Ovary (tissue), 9 donors: Measurements from ENCODE around the gene DSCAM. TPM values are rescaled to one million over a fixed set of nuclear protein-coding genes. Genes with fewer than 3 reads are reported as not detected.

ENCODE experiments used
- DNase-seq, 5 donors: peaks; one replicate each; pipeline ENCODE4 v3.0.0-alpha.2; 2019 to 2020
- H3K27ac ChIP-seq, 2 donors: fragments of 200-600 bp; one replicate each; pipeline versions ENCODE4 v1.5.1 to v1.8.0; 2019 to 2022
- H3K27me3 ChIP-seq: fragments of 200-600 bp; one replicate; pipeline ENCODE4 v1.8.0; 2022
- H3K36me3 ChIP-seq: fragments of 200-600 bp; sonication (generic); one replicate; pipeline ENCODE4 v1.5.1; 2019
- H3K4me1 ChIP-seq: one replicate; pipeline ENCODE4 v1.8.1; 2013; ENCODE audit warnings: mild to moderate bottlenecking, moderate library complexity; ENCODE audit not compliant: insufficient read depth
- H3K4me3 ChIP-seq: fragments of 200-600 bp; sonication (generic); one replicate; pipeline ENCODE4 v1.5.1; 2017
- H3K9me3 ChIP-seq, 2 donors: fragments of 200-600 bp in 1 of 2; sonication (generic) in 1 of 2; one replicate each; pipeline versions ENCODE4 v1.5.1 to v1.8.1; 2013 to 2019; ENCODE audit warnings: mild to moderate bottlenecking in 1 of 2, moderate library complexity in 1 of 2
- CTCF ChIP-seq, 3 donors: fragments of 450-650 bp in 2 of 3; fragments of 200-600 bp in 1 of 3; IDR thresholded peaks; one replicate each; pipeline versions ENCODE4 v1.5.1 to v1.8.0; 2016 to 2022; ENCODE audit warnings: antibody characterized with exemption in 3 of 3, mild to moderate bottlenecking in 1 of 3
- EP300 ChIP-seq: sonication (generic); formaldehyde crosslinking; IDR thresholded peaks from one replicate; pipeline ENCODE4 v1.6.1; 2017; ENCODE audit warnings: antibody characterized with exemption
- POLR2A ChIP-seq: fragments of 450-650 bp; IDR thresholded peaks from one replicate; pipeline ENCODE4 v1.6.1; 2017; ENCODE audit warnings: antibody characterized with exemption, mild to moderate bottlenecking, moderate library complexity
- WGBS, 3 donors: extraction: QIAGEN DNeasy Blood & Tissue Kit in 1 of 3; methylation state at CpG; one replicate each; pipeline versions ENCODE4 v1.1.5 to v1.1.7; 2013 to 2017; 5-methylcytosine and 5-hydroxymethylcytosine counted together
- intact Hi-C, 4 donors: fragments of 100-400 bp; cut with DNase I; formaldehyde crosslinking; loops; one replicate each; pipeline versions ENCODE4 v1.11.0 to v1.15.1; 2022 to 2023
- polyA plus RNA-seq, 2 donors: library from polyadenylated mRNA; stranded (reverse); fragments of 200-250 nt in 1 of 2; fragments of 350-450 nt in 1 of 2; fragmentation: Illumina TruSeq in 1 of 2; extraction: RNeasy Lipid Tissue Mini Kit (QIAGEN cat#74804) in 1 of 2; gene quantifications; one replicate each; pipeline ENCODE4 v1.2.3, GENCODE V29; 2013 to 2014
- total RNA-seq, 7 donors: library from RNA; depleted of rRNA in 2 of 7; stranded (reverse); fragments of >200 nt in 2 of 7; fragmentation: NEBNext Ultra II Directional in 3 of 7; extraction: Animal tissue kit (Norgen Biotek cat#: 25700) in 3 of 7; gene quantifications; one replicate each; pipeline versions ENCODE4 v1.1.0 to v1.2.4, GENCODE V29; 2016 to 2023
- donor health status: DM: no; HTN: no; CAD: no; lungs with moderate emphysema.
- donor health status: DM: no; HTN: no; CAD: no.
- donor health status: Bipolar disorder and iron deficiency.
- donor health status: DM: yes; HTN: yes; CAD: no.
- donor health status: DM: no; HTN: no; CAD: no.
- donor health status: DM: yes; HTN: yes; CAD: no.

DSCAM gene
- total and polyA plus RNA-seq, 9 donors = under 0.01 to 0.12 (median 0.04) TPM; not detected in 5

- DNase-seq = no peak
- no peaks in the 10 kb centered on the region for H3K36me3 ChIP-seq
- H3K4me3 ChIP-seq = no peak overlapping the region
- no peak overlapping the region for H3K27ac ChIP-seq
- TF ChIP-seq CTCF (IDR thresholded peaks at IDR 0.05) = no peak
- TF ChIP-seq POLR2A = no peak
- no peak for TF ChIP-seq EP300
- 85 to 88% (median 87%) methylated on average over 6 of the region's 6 CpGs for WGBS, 3 donors
- no peaks in the 10 kb centered on the region for H3K27me3 ChIP-seq
- intact Hi-C loops = no loop called here
- H3K4me1 ChIP-seq = no peaks in the 10 kb centered on the region
- no peaks in the 10 kb centered on the region for H3K9me3 ChIP-seq
Measured at GRCh38 chr21:40634141-40634540, 212.8 kb downstream of the DSCAM start.

- 84 to 87% (median 87%) methylated on average over 9 of the region's 9 CpGs for WGBS, 3 donors
Measured at GRCh38 chr21:40633048-40633447, 213.9 kb downstream of the DSCAM start.

GRCh38 chr21:40631211-40631610, 215.7 kb downstream of the DSCAM start:
- Histone ChIP-seq H3K27ac (no peak overlapping the region), H3K4me3 (no peak overlapping the region), H3K27me3 (no peaks in the 10 kb centered on the region), H3K36me3 (no peaks in the 10 kb centered on the region), H3K4me1 (no peaks in the 10 kb centered on the region), H3K9me3 (no peaks in the 10 kb centered on the region)
- intact Hi-C loops = no loop called here
- TF ChIP-seq CTCF (IDR thresholded peaks at IDR 0.05) (no peak), POLR2A (no peak), EP300 (no peak)
- DNase-seq = no peak
- WGBS, 3 donors = 71 to 85% (median 72%) methylated on average over 2 of the region's 2 CpGs

More at GRCh38 chr21:40633048-40633447, 213.9 kb downstream of the DSCAM start:
- Histone ChIP-seq H3K4me3 (no peak overlapping the region), H3K27me3 (no peaks in the 10 kb centered on the region), H3K27ac (no peak overlapping the region), H3K4me1 (no peaks in the 10 kb centered on the region), H3K9me3 (no peaks in the 10 kb centered on the region), H3K36me3 (no peaks in the 10 kb centered on the region)
- DNase-seq = no peak
- intact Hi-C loops = no loop called here
- TF ChIP-seq POLR2A = no peak
- TF ChIP-seq CTCF (IDR thresholded peaks at IDR 0.05) = no peak
- TF ChIP-seq EP300 = no peak

GRCh38 chr21:40625991-40626390, 221.0 kb downstream of the DSCAM start:
- DNase-seq = no peak
- Histone ChIP-seq H3K36me3 (no peaks in the 10 kb centered on the region), H3K27ac (no peak overlapping the region), H3K27me3 (no peaks in the 10 kb centered on the region), H3K4me1 (no peaks in the 10 kb centered on the region), H3K9me3 (no peaks in the 10 kb centered on the region), H3K4me3 (no peak overlapping the region)
- 82 to 85% (median 84%) methylated on average over 3 of the region's 3 CpGs for WGBS, 3 donors
- intact Hi-C loops = no loop called here
- TF ChIP-seq POLR2A = no peak
- no peak for TF ChIP-seq EP300
- no peak for TF ChIP-seq CTCF (IDR thresholded peaks at IDR 0.05)

- no peak for DNase-seq
- intact Hi-C loops = no loop called here
- H3K4me1 ChIP-seq = no peaks in the 10 kb centered on the region
- H3K36me3 ChIP-seq = no peaks in the 10 kb centered on the region
- H3K9me3 ChIP-seq = no peaks in the 10 kb centered on the region
- no peaks in the 10 kb centered on the region for H3K27me3 ChIP-seq
- no peak for TF ChIP-seq EP300
- no peak for TF ChIP-seq CTCF (IDR thresholded peaks at IDR 0.05)
- TF ChIP-seq POLR2A = no peak
- 22 to 44% (median 41%) methylated on average over 1 of the region's 1 CpG for WGBS, 3 donors
- H3K27ac ChIP-seq = no peak overlapping the region
- no peak overlapping the region for H3K4me3 ChIP-seq
Measured at GRCh38 chr21:40623528-40623927, 223.4 kb downstream of the DSCAM start.
